ENCODE results near the gene NEURL1.

NEURL1 gene

GRCh38 chr10:103455235-103455634, 38.3 kb upstream of the NEURL1 start:
- peaks cover 6% of the 10 kb centered on the region for H3K4me1 ChIP-seq
- in situ Hi-C loops (cut with MboI; ENCODE audit: low sequenced_read_pairs), result no loop called here
- no peak for DNase-seq (ENCODE audit: low spot score in 2 of 2)
- H3K36me3 ChIP-seq (replicated peaks), result no peaks in the 10 kb centered on the region
- H3K9me3 ChIP-seq, result no peaks in the 10 kb centered on the region
- H3K4me3 ChIP-seq, result no peak overlapping the region
- no peaks in the 10 kb centered on the region for H3K27me3 ChIP-seq (ENCODE audit: low read depth)

GRCh38 chr10:103456074-103456660, 37.3 kb upstream of the NEURL1 start:
- H3K36me3 ChIP-seq (replicated peaks), result no peaks in the 10 kb centered on the region
- no peak for DNase-seq (ENCODE audit: low spot score in 2 of 2)
- H3K4me1 ChIP-seq, result peaks cover 2% of the 10 kb centered on the region
- in situ Hi-C loops (cut with MboI; ENCODE audit: low sequenced_read_pairs), result no loop called here
- no peaks in the 10 kb centered on the region for H3K9me3 ChIP-seq
- no peaks in the 10 kb centered on the region for H3K27me3 ChIP-seq (ENCODE audit: low read depth)
- no peak overlapping the region for H3K4me3 ChIP-seq

GRCh38 chr10:103457176-103457712, 36.3 kb upstream of the NEURL1 start:
- no peak for DNase-seq (ENCODE audit: low spot score in 2 of 2)
- in situ Hi-C loops (cut with MboI; ENCODE audit: low sequenced_read_pairs), result no loop called here
- H3K36me3 ChIP-seq (replicated peaks), result no peaks in the 10 kb centered on the region
- H3K27me3 ChIP-seq (ENCODE audit: low read depth), result no peaks in the 10 kb centered on the region
- H3K9me3 ChIP-seq, result no peaks in the 10 kb centered on the region
- no peak overlapping the region for H3K4me3 ChIP-seq
- no peaks in the 10 kb centered on the region; the same call in 1 of the 2 replicates for H3K4me1 ChIP-seq

- H3K9me3 ChIP-seq, result no peaks in the 10 kb centered on the region
- DNase-seq (ENCODE audit: low spot score in 2 of 2), result no peak
- no peaks in the 10 kb centered on the region for H3K27me3 ChIP-seq (ENCODE audit: low read depth)
- in situ Hi-C loops (cut with MboI; ENCODE audit: low sequenced_read_pairs), result no loop called here
- H3K4me1 ChIP-seq, result no peaks in the 10 kb centered on the region
- H3K36me3 ChIP-seq (replicated peaks), result no peaks in the 10 kb centered on the region
- no peak overlapping the region for H3K4me3 ChIP-seq
Observed at GRCh38 chr10:103457896-103458583, 35.5 kb upstream of the NEURL1 start.

- Histone ChIP-seq H3K4me3 (no peak within 1 kb of the TSS), H3K27me3 (ENCODE audit: low read depth) (no peaks in the 10 kb centered on the region), H3K36me3 (replicated peaks) (no peaks in the 10 kb centered on the region), H3K9me3 (no peaks in the 10 kb centered on the region), H3K4me1 (no peaks in the 10 kb centered on the region)
- DNase-seq (ENCODE audit: low spot score in 2 of 2), result no peak
- in situ Hi-C loops (cut with MboI; ENCODE audit: low sequenced_read_pairs), result no loop called here
Observed at GRCh38 chr10:103458720-103459119, 34.8 kb upstream of the NEURL1 start, which contains the start of gene CALHM1. Gene CALHM1 (minus strand): TSS chr10:103458900. CDS start chr10:103458751, 149 bp downstream.

- Histone ChIP-seq H3K27me3 (ENCODE audit: low read depth) (no peaks in the 10 kb centered on the region), H3K36me3 (replicated peaks) (no peaks in the 10 kb centered on the region), H3K4me1 (no peaks in the 10 kb centered on the region), H3K4me3 (no peak overlapping the region), H3K9me3 (no peaks in the 10 kb centered on the region)
- in situ Hi-C loops (cut with MboI; ENCODE audit: low sequenced_read_pairs), result no loop called here
- no peak for DNase-seq (ENCODE audit: low spot score in 2 of 2)
Observed at GRCh38 chr10:103459615-103460014, 33.9 kb upstream of the NEURL1 start.

- in situ Hi-C loops (cut with MboI; ENCODE audit: low sequenced_read_pairs), result no loop called here
- DNase-seq (ENCODE audit: low spot score in 2 of 2), result no peak
- Histone ChIP-seq H3K36me3 (replicated peaks) (no peaks in the 10 kb centered on the region), H3K27me3 (ENCODE audit: low read depth) (no peaks in the 10 kb centered on the region), H3K4me1 (no peaks in the 10 kb centered on the region), H3K9me3 (no peaks in the 10 kb centered on the region), H3K4me3 (no peak overlapping the region)
Observed at GRCh38 chr10:103463499-103463898, 30.0 kb upstream of the NEURL1 start.

- Histone ChIP-seq H3K36me3 (replicated peaks) (no peaks in the 10 kb centered on the region), H3K27me3 (ENCODE audit: low read depth) (peaks cover 3% of the 10 kb centered on the region; the same call in 1 of the 2 replicates), H3K4me3 (no peak overlapping the region), H3K9me3 (no peaks in the 10 kb centered on the region), H3K4me1 (no peaks in the 10 kb centered on the region)
- DNase-seq (ENCODE audit: low spot score in 2 of 2), result no peak
- in situ Hi-C loops (cut with MboI; ENCODE audit: low sequenced_read_pairs), result no loop called here
Observed at GRCh38 chr10:103465411-103466179, 27.9 kb upstream of the NEURL1 start.

GRCh38 chr10:103466734-103467133, 26.8 kb upstream of the NEURL1 start:
- Histone ChIP-seq H3K4me3 (no peak overlapping the region), H3K9me3 (no peaks in the 10 kb centered on the region), H3K27me3 (ENCODE audit: low read depth) (peaks cover 6% of the 10 kb centered on the region; the same call in 1 of the 2 replicates), H3K4me1 (no peaks in the 10 kb centered on the region), H3K36me3 (replicated peaks) (no peaks in the 10 kb centered on the region)
- DNase-seq (ENCODE audit: low spot score in 2 of 2), result no peak
- in situ Hi-C loops (cut with MboI; ENCODE audit: low sequenced_read_pairs), result no loop called here

- Histone ChIP-seq H3K4me1 (no peaks in the 10 kb centered on the region), H3K9me3 (no peaks in the 10 kb centered on the region), H3K27me3 (ENCODE audit: low read depth) (peaks cover 6% of the 10 kb centered on the region; the same call in 1 of the 2 replicates), H3K36me3 (replicated peaks) (no peaks in the 10 kb centered on the region), H3K4me3 (no peak overlapping the region)
- no peak for DNase-seq (ENCODE audit: low spot score in 2 of 2)
- in situ Hi-C loops (cut with MboI; ENCODE audit: low sequenced_read_pairs), result no loop called here
Observed at GRCh38 chr10:103467406-103467805, 26.1 kb upstream of the NEURL1 start.

- in situ Hi-C loops (cut with MboI; ENCODE audit: low sequenced_read_pairs), result no loop called here
- H3K27me3 ChIP-seq (ENCODE audit: low read depth), result peaks cover 6% of the 10 kb centered on the region; the same call in 1 of the 2 replicates
- H3K9me3 ChIP-seq, result no peaks in the 10 kb centered on the region
- no peaks in the 10 kb centered on the region for H3K4me1 ChIP-seq
- H3K36me3 ChIP-seq (replicated peaks), result no peaks in the 10 kb centered on the region
- no peak overlapping the region for H3K4me3 ChIP-seq
- no peak for DNase-seq (ENCODE audit: low spot score in 2 of 2)
Observed at GRCh38 chr10:103469201-103469600, 24.3 kb upstream of the NEURL1 start.

- in situ Hi-C loops (cut with MboI; ENCODE audit: low sequenced_read_pairs), result no loop called here
- Histone ChIP-seq H3K27me3 (ENCODE audit: low read depth) (peaks cover 6% of the 10 kb centered on the region; the same call in 1 of the 2 replicates), H3K4me1 (no peaks in the 10 kb centered on the region), H3K4me3 (no peak overlapping the region), H3K36me3 (replicated peaks) (no peaks in the 10 kb centered on the region), H3K9me3 (no peaks in the 10 kb centered on the region)
- DNase-seq (ENCODE audit: low spot score in 2 of 2), result no peak
Observed at GRCh38 chr10:103470761-103471653, 22.5 kb upstream of the NEURL1 start.

- DNase-seq (ENCODE audit: low spot score in 2 of 2), result no peak
- no peak overlapping the region for H3K4me3 ChIP-seq
- H3K27me3 ChIP-seq (ENCODE audit: low read depth), result peaks cover 6% of the 10 kb centered on the region; the same call in 1 of the 2 replicates
- H3K9me3 ChIP-seq, result no peaks in the 10 kb centered on the region
- in situ Hi-C loops (cut with MboI; ENCODE audit: low sequenced_read_pairs), result no loop called here
- no peaks in the 10 kb centered on the region for H3K4me1 ChIP-seq
- no peaks in the 10 kb centered on the region for H3K36me3 ChIP-seq (replicated peaks)
Observed at GRCh38 chr10:103472005-103472404, 21.5 kb upstream of the NEURL1 start.
